GM18907 (cell line): ENCODE measurements around the gene CIB2.
A peak's percentile ranks its signal among the peaks of the same experiment; 100 is the strongest.
"Not testable (repeated sequence)": the region's sequence is repeated elsewhere in the genome, so short reads cannot be mapped to it uniquely, and the experiment has no call there.

ENCODE experiments used
- ATAC-seq: cut with Tn5 transposase; IDR thresholded peaks from one replicate; pipeline ENCODE4 v1.9.1; 2021; ENCODE audit warnings: mild to moderate bottlenecking, moderate library complexity; ENCODE audit not compliant: unreplicated experiment

The CIB2 gene

DNA sequence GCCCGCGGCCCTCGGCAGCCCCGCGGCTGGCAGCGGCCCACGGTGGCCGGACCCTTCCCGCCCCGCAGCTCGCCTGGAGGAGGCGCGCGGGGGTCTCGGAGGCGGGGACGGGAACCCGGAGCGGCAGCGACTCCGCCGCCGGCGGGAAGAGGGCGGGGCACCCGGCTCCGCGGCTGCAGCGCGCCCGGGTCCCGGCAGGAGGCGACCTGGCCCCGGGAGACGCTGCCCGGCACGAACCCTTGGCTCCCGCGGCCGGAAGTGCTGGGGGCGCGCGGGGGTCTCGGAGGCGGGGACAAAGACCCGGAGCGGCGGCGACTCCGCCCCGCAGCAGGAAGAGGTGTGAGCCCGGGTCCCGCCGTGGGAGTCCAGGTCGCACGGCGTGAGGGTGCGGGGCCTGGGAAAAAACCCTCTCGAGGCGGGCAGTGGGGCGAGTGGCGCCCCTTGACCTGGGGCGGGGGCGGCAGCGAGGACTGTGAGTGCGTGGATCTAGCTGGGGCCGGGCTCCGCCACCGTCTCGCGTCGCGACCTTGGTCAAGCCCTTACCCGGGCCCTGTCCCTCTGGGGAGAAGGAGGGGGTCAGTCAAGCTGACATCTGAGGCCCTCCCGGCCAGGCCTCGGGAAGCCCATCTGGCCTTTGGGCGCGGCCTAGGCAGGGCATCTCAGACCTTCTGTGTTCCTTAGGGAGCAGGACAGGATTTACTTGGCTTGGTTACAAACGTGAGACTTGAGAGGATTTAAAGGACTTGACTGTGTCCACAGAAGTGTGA is at the start of gene CIB2:
TSS of gene CIB2 (minus strand) at position 151 of the 767 bp plus-strand sequence. CDS start 230 bp downstream, outside the sequence.
- peak; percentile 78 for ATAC-seq

DNA sequence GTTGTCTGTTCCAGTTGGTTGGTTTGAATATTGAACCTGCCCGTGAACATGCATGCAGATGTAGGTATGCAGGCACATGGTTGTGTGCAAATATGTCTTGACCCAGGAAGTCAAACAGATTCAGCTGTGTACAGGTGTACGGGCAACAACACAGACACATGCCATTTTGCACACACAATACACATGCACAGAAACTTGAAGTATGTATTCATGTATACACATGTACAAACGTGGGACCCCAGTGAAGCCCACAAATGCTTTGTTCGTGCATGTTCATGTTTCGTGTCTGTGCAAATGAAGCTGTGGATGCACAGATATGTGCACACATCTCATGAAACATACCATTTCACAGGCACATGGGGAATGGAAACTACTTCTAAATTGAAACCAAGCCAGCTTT is 48.7 kb upstream of the CIB2 start:
- ATAC-seq = no peak

DNA sequence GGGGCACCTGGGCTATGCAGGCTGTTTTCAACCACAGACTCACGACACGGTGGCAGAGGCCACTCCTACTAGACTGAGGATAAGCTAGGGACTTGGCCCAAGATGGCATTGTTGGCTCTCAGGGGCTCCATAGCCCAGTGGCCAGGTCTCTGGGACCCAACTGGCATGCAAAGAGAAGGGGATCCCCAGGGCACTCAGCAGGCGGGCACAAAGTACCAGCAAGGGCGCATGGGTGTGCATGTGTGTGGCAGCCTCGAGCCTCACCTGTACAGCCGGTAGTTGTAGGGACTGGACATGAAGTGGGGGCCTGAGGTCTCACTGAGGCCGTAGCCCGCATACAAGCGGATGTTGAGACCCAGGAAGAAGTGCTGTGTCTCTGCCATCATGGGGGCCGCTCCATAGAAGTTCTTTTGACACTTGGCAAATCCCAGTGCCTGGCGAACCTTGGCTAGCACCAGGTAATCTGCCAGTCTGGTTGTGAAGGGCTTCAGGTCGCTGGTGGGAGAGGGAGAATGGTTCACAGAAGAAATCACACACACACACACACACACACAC is 48.1 kb upstream of the CIB2 start:
- ATAC-seq = no peak

DNA sequence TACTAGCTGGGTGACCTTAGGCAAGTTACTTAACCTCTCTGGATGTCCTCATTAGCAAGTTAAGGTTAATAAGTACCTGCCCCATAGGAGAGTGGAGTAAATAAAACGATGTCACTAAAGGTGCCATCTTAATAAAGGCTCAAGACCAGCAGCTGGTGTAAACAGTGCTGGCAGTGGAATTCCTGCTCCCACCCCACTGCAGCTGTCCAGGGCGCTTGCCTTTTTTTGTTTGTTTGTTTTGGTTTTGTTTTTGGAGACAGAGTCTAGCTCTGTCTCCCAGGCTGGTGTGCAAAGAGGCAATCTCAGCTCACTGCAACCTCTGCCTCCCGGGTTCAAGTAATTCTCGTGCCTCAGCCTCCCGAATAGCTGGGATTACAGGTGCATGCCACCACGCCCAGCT is 46.8 kb upstream of the CIB2 start:
- no peak for ATAC-seq

DNA sequence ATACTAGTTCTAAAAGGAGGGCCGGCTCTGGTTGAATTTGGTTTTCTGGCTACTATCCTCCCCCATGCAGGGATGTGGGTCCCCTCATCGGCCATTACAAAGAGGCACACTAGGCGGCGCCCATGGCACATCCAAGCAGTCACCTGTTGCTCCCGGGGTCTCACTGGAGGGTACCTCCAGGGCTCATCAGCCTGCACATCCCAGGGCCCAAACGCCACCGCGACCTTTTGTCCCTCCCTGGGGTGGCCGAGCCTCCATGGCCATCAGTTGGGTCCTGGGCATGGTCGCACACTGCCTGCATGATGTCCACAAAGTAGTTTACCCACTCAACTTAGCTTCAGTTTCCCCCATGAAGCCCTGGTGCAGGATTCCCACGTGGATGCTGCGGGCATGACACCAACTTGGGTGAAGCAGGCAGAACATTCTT is 46.2 kb upstream of the CIB2 start:
- no peak for ATAC-seq

DNA sequence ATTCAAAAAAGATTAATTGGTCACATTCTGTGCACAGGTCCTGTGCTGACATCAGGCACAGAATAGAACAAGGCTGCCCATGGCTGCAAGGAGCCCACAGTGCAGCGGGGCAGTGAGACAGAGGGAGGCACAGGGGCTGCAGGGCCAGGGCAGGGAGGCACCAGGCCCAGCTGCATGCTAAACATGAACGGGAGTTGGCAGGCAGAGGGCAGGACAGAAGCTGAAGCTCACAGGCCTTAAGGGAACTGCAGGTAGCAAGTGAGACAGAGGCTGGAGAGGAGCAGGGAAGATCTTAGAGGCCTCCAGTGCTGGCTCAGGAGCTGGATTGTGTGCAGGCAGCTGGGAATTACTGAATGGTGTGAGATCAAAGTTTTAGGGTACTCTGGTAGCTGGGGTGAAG is 44.1 kb upstream of the CIB2 start:
- no peak for ATAC-seq

DNA sequence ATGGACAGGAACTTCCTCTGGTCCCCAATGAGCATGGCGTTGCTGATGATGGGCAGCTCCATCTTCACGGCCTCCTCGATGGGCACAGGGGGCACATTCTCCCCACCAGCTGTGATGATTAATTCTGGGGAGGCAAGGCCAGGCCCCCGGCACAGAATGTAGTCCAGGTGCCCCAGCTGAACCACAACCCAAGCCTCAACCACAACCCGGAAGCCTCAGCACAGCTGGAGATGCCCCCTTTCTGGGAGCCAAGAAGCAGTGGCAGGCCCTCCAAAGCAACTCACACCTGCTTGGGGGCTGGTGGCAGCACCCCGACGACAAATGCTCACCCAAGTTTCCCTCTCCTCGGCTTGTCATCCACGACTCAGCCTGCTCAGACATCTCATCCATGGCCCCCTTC is 43.2 kb upstream of the CIB2 start:
- ATAC-seq = no peak

DNA sequence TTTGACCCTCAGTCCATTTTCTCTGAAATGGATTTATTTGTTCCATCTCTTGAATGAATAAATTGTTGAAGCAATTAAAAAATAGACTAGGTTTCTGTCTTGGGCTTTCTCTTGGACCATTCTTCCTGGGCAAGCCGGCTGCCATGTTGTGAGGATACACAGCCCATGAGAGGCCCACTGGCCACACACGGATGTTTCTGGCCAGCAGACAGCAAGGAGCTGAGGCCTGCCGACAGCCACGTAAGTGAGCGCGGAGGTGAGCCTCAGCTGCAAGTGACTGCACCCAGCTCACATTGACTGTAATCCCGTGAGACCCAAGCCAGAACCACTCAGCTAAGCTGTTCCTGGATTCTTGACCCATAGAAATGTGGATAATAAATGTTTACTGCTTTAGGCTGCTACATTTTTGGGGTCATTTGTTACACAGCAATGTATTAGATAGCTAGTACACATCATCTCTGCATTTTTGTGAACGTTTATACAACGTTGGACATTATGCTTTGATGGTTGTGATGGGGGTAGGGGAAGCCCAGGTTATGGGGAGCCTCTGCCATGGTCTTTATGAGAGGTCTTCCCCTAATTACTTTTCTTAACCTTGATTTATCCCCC is 40.7 kb upstream of the CIB2 start:
- ATAC-seq = no peak

DNA sequence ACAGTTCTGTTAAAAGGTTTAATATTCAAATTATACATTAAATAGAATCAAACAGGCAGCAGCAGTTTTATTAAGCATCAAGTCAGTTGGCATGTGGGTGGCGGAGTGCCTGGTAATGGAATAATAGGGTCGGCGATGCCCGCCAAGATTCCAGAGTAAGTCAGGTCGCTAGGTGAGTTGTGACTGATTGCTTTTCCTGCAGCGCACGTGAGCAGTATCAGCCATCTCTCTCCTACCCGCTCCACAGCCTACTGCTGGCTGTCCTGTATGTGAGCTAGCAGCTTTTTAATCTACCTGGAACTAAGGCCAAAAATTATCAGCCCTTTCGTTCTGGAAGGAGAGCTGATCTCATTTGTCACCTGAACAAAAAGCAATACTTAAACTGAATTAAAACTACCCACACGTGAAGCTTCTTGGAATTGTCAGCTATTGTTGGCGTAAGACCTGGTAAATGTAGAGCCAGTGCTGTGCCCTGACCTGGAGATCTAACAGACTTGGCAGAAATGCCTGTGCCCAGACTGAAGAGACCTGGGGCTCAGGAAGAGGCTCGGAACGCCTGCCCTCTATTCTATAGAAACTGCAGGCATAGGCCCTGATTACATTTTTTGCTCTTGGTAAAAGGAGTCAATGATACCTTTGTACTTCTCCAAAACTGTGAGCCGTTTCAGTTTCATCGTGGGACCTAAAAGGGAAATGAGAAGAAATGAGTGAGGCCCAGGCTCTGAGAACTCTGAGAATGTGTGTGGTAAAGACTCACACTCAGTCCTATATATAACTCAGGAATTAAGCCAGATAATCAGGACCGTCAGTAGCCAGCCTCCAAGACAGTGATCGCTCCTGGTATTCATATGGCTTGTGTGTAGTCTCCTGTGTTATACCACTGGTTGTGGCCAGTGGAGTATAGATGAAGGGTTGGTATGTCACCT is 39.9 kb upstream of the CIB2 start:
- peak; percentile 60 for ATAC-seq

DNA sequence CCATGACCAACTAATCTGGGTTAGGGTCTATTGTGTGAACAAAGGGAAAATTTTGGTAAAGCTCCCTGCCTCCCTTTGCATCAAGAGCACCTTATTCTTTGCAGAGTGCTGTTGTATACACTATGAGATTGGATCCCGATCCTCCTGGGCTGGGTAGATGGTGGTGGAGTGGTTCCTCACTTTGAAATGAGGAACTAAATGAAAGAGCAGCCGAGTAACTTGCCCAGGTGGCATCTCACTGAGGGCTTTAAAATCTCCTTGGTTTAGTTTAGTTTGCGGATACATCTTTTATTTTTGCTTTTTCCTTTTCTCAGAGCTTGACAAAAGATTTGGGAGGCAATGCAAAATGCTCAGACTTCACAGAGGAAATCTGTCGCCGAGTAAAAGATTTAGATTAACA is 37.4 kb upstream of the CIB2 start:
- ATAC-seq = no peak

DNA sequence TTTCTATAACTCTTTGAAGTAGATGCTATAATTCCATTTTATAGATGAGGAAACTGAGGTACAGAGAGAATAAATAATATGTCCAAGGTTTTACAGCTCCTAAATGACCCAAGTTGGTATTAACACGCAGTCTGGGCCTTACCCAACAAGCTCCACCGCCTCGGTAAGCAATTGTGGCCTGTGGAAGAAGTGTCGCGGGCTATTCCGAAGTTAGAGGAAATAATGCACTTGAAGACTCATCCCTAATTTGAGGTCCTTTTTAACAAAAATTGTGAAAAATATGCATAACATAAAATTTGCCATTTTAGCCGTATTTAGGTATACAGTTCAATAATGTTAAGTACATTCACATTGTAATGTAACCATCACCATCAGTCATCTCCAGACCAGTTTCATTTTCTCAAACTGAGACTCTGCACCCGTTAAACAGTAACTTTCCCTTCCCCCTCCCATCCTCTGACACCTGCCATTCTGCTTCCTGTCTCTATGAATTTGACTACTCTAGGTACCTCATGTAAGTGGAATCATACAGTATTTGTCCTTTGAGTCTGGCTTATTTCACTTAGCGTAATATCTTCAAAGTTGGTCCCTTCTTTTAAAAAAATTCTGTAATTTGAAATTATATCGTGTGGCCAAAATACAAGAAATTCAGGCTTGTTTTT is 36.1 kb upstream of the CIB2 start:
- peak; percentile 71 for ATAC-seq

DNA sequence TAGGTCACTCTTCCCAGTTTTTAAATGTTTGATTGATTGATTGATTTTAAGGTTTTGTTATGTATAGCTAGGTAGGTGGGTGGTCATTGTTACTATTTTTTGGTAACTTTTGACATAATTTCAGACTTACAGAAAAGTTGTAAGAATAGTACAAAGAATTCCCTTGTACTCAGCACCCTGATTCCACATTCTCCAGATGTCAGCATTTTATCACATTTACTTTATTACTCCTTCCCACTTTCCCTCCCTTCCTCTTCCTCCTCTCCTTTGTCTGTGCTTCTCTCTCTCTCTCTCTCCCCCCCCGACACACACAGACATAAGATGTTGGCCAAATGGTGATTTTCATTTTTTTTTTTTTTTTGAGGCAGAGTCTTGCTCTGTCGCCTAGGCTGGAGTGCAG is 32.8 kb upstream of the CIB2 start:
- no peak for ATAC-seq

DNA sequence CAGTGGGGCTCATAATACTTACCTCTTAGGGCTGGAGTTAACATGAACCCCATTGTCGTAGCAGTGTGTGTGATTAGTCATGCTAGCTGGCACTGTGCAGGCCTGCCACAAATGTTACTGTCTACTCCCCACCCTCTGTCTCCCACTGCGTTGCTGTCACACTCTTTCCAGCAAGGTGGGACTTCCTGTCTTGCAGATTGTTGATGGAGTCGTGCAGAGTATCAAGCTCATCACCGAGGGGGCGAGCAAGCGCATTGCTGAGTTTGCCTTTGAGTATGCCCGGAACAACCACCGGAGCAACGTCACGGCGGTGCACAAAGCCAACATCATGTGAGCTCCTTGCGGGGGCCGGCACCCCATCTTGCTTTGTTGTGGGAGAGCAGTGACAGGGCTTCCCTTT is 30.8 kb upstream of the CIB2 start:
- ATAC-seq = no peak

DNA sequence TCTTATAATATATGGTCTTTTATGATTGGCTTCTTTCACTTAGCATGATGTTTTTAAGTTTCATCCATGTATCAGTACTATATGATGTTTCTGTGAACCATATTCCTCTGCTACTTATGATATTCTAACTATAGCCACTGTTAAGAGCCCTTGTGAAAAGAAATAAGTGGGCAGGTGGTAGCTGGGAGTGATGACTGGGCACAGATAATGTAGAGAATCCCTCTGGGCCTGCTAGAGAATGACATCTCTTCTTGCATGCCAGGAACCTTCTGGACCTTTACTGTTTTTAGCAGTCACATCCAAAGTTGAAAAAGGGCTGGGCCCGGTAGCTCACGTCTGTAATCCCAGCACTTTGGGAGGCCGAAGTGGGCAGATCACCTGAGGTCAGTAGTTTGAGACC is 28.1 kb upstream of the CIB2 start:
- no peak for ATAC-seq

DNA sequence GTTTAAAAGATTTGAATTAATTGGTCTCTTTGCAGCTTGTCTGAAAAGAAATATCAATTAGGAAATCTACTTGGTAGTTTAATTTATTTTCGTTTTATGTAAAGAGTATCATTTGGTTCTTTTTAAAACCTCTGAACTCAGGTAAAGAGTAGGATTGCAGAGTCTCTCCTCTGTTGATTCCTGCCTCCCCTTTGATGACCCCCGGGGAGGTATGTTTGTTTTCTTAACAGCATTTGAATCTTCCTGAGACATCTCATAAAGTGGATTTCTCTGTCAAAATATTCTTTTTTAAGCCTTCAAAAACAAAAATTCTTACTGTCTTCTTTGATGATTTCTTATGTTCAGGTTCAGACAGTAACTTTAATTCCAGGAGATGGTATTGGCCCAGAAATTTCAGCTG is 26.0 kb upstream of the CIB2 start:
- no peak for ATAC-seq

DNA sequence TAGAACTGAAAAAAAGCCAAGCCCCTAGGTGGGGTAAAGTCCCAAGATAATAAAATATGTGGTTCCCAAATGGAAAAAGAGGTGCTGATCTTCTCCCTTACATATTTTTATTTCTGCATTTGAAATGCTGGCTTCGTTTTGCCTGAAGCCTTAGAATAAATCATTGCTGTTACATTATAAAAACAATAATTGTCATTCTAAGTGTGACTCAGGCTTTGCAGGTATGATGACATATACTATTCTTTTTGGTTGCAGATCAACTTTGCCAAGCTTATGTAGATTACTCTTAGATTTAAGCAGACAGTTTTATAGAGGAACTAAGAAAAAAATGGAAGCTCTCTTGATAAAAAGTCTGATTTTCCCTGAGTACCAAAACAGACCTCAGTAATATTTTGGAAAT is 25.4 kb upstream of the CIB2 start:
- no peak for ATAC-seq

DNA sequence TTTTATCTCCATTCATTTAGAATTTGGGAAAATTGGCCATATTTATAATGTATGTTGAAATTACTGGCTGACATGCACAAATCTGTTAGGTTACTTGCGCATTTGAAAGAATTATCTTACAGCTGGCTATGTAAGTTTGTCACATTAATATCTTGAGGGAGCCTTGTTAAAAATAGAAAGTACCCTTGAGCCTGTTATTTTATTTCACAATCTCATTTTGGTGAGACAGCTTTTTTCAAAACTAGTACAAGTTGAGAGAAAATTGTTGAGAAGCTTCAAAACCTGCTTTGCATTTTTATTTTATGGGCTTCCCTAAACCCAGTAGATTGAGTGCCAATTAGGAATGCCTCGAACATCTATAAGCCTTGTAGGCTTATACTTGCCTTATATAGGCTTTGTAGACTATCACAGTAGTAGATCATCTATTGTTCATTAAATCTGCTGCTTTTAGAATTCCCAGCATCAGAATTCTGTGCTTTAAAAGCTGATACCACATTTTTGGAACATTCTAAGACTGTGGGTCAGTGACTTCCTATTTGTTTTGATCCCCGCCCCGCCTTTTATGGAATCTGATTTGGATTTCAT is 24.2 kb upstream of the CIB2 start:
- no peak for ATAC-seq

DNA sequence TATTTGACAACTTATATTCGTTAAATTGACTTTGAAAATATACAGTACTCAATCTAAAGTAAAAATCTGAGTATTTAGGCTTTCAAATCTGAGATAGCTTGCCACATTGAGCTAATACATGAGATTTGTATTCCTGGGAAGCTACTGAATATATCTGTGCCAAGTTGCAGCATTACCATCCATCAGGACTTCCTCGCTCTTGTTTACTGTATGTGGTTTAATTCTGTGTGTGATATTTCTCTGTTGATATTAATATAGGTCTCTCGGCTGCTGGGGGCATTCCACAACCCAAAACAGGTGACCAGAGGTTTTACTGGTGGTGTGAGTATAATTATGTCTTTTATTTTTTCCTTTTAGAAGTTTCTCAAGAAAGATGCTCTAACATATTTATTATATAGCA is 23.7 kb upstream of the CIB2 start:
- no peak for ATAC-seq

DNA sequence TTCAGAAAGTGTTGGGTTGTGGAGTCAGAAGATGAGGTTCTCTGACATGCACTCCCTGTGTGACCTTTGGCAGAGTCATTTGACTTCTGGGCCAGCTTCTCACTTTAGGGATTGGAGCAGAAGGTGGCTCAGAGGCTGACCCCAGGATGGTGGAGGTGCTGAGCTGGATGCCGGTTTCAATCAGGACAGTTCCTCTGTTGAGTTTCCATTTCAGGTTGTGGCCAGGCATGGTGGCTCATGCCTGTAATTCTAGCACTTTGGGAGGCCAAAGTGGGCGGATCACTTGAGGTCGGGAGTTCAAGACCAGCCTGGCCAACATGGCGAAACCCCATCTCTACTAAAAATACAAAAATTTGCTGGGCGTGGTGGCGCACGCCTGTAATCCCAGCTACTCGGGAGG is 19.8 kb upstream of the CIB2 start:
- ATAC-seq = not testable (repeated sequence)
